DOHH2 (cell line): ENCODE measurements around the gene MAP2K3.
"Not testable (repeated sequence)": the region's sequence is repeated elsewhere in the genome, so short reads cannot be mapped to it uniquely, and the experiment has no call there.

Experiments used
- CTCF ChIP-seq: fragments of 200-600 bp; sonication (generic); IDR thresholded peaks from one replicate; pipeline ENCODE4 v1.5.1; 2014; ENCODE audit warnings: antibody characterized with exemption, mild to moderate bottlenecking, low read depth, low read length; ENCODE audit not compliant: poor library complexity, severe bottlenecking
- EZH2phosphoT487 ChIP-seq: fragments of 200-600 bp; sonication (generic); IDR thresholded peaks from 2 replicates; pipeline ENCODE4 v1.6.1; 2017; ENCODE audit warnings: borderline replicate concordance, mild to moderate bottlenecking, antibody characterized with exemption, low read length, moderate library complexity, mixed read lengths

DNA sequence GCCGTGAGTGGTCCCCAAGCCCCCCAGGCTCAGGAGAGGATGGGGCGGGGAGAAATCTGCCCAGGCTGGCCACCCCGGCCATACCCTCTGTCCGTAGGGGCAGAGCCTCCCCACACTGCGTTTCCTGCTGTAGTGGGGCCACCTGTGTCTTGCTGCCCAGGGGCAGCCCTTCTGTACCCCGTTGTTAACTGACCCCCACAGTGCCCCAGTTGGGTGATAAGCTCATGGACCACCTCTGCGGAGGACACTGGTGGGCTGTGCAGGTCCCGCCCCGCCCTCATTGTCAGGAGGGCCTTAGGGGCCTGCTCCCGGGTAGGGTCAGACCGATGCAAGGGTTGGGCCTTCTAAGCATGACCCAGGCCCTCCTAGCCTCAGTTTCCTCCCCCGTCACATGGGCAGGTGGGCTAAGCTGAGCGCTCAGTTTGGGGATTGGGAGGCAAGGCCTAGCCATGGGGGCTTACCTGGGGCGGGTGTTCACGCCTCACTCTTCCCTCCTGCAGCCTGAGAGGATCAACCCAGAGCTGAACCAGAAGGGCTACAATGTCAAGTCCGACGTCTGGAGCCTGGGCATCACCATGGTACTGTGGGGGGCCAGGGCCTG lies 20.1 kb downstream of the MAP2K3 start:
- TF ChIP-seq CTCF, EZH2phosphoT487: not testable (repeated sequence)
